ENCODE results near the gene CDKN2AIP. TPM values are rescaled to one million over a fixed set of nuclear protein-coding genes. Genes with fewer than 3 reads are reported as not detected.

CDKN2AIP gene
- total RNA-seq, 1 donor from 2014 or later = 35.3 TPM

GRCh38 chr4:183449193-183449882 lies 4.9 kb downstream of the CDKN2AIP start:
- no peak overlapping the region for H3K4me2 ChIP-seq
- H3K27ac Mint-ChIP-seq = no peak overlapping the region

DNA sequence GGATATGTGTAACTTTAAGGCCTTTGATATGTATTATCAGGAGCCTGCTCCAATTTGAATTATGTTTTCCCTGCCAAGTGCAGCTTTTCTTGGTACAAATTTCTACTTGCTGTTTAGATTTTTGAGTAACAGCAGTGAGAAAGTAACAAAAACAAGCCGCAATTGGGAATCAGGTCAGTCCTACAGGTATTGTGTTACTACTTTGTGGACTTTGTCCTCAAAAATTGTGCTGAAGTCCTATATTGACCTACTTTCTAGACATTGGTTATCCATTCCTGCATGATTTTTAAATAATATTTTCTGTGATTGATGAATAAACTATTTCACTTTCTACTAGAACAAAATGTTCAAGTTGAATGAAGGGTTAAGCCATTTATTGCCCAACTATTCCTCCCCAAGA lies 5.7 kb downstream of the CDKN2AIP start:
- no peak overlapping the region for H3K4me2 ChIP-seq
- H3K27ac ChIP-seq = no peak overlapping the region
- H4K20me1 ChIP-seq (ENCODE audit: low read depth) = peaks cover 23% of the 10 kb centered on the region
- H3K9me3 Mint-ChIP-seq = no peaks in the 10 kb centered on the region
- H3K4me3 Mint-ChIP-seq = no peak overlapping the region
- H3K79me2 ChIP-seq (ENCODE audit: low read depth) = peaks cover 42% of the 10 kb centered on the region
- H3K9ac ChIP-seq = no peak overlapping the region
- peaks cover 28% of the 10 kb centered on the region for H3F3A ChIP-seq (ENCODE audit: low read depth)
- H3K36me3 Mint-ChIP-seq = peaks cover 41% of the 10 kb centered on the region
- peaks cover 24% of the 10 kb centered on the region for H3K36me3 ChIP-seq
- no peak overlapping the region for H3K27ac Mint-ChIP-seq
- no peak overlapping the region for H3K4me3 ChIP-seq
- H3K27me3 ChIP-seq = no peaks in the 10 kb centered on the region
- H3K4me1 Mint-ChIP-seq = peaks cover 24% of the 10 kb centered on the region
- TF ChIP-seq EZH2phosphoT487 (IDR thresholded peaks at IDR 0.05) (no peak), EZH2 (IDR thresholded peaks at IDR 0.05) (no peak)
- TF ChIP-seq, protein P1, sequence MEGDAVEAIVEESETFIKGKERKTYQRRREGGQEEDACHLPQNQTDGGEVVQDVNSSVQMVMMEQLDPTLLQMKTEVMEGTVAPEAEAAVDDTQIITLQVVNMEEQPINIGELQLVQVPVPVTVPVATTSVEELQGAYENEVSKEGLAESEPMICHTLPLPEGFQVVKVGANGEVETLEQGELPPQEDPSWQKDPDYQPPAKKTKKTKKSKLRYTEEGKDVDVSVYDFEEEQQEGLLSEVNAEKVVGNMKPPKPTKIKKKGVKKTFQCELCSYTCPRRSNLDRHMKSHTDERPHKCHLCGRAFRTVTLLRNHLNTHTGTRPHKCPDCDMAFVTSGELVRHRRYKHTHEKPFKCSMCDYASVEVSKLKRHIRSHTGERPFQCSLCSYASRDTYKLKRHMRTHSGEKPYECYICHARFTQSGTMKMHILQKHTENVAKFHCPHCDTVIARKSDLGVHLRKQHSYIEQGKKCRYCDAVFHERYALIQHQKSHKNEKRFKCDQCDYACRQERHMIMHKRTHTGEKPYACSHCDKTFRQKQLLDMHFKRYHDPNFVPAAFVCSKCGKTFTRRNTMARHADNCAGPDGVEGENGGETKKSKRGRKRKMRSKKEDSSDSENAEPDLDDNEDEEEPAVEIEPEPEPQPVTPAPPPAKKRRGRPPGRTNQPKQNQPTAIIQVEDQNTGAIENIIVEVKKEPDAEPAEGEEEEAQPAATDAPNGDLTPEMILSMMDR (IDR thresholded peaks at IDR 0.05) = no peak
- H3K4me1 ChIP-seq = peaks cover 9% of the 10 kb centered on the region
- DNase-seq (ENCODE audit: low spot score) = no peak
- H3K27me3 Mint-ChIP-seq (ENCODE audit: insufficient read depth, low read depth) = no peaks in the 10 kb centered on the region
- no peaks in the 10 kb centered on the region for H3K9me3 ChIP-seq (ENCODE audit: low read depth)
- H2AFZ ChIP-seq (replicated peaks) = no peak overlapping the region

More at GRCh38 chr4:183449193-183449882, 4.9 kb downstream of the CDKN2AIP start:
- no peak overlapping the region for H3K27ac ChIP-seq
- H4K20me1 ChIP-seq (ENCODE audit: low read depth) = peaks cover 24% of the 10 kb centered on the region
- no peak overlapping the region for H3K4me3 Mint-ChIP-seq
- peaks cover 46% of the 10 kb centered on the region for H3K79me2 ChIP-seq (ENCODE audit: low read depth)
- peaks cover 9% of the 10 kb centered on the region for H3K4me1 ChIP-seq
- H3F3A ChIP-seq (ENCODE audit: low read depth) = peaks cover 35% of the 10 kb centered on the region
- H3K36me3 ChIP-seq = peaks cover 24% of the 10 kb centered on the region
- no peak overlapping the region for H3K9ac ChIP-seq
- peaks cover 25% of the 10 kb centered on the region for H3K4me1 Mint-ChIP-seq
- H3K9me3 ChIP-seq (ENCODE audit: low read depth) = no peaks in the 10 kb centered on the region
- H3K4me3 ChIP-seq = no peak overlapping the region
- no peak overlapping the region for H2AFZ ChIP-seq (replicated peaks)
- no peaks in the 10 kb centered on the region for H3K27me3 ChIP-seq
- DNase-seq (ENCODE audit: low spot score) = no peak
- peaks cover 37% of the 10 kb centered on the region for H3K36me3 Mint-ChIP-seq
- TF ChIP-seq, protein P1 (IDR thresholded peaks at IDR 0.05) = no peak
- TF ChIP-seq EZH2phosphoT487 (IDR thresholded peaks at IDR 0.05) = no peak
- TF ChIP-seq EZH2 (IDR thresholded peaks at IDR 0.05) = no peak
- H3K27me3 Mint-ChIP-seq (ENCODE audit: insufficient read depth, low read depth) = no peaks in the 10 kb centered on the region
- H3K9me3 Mint-ChIP-seq = no peaks in the 10 kb centered on the region

GRCh38 chr4:183455431-183456195 lies 11.2 kb downstream of the CDKN2AIP start:
- H3K9me3 Mint-ChIP-seq = no peaks in the 10 kb centered on the region
- no peak overlapping the region for H3K4me3 Mint-ChIP-seq
- Histone ChIP-seq H4K20me1 (ENCODE audit: low read depth) (no peaks in the 10 kb centered on the region), H3K4me2 (no peak overlapping the region), H2AFZ (replicated peaks) (no peak overlapping the region), H3K9me3 (ENCODE audit: low read depth) (no peaks in the 10 kb centered on the region), H3K79me2 (ENCODE audit: low read depth) (no peaks in the 10 kb centered on the region), H3F3A (ENCODE audit: low read depth) (no peaks in the 10 kb centered on the region), H3K27ac (no peak overlapping the region), H3K36me3 (no peaks in the 10 kb centered on the region), H3K4me3 (no peak overlapping the region), H3K9ac (no peak overlapping the region), H3K4me1 (no peaks in the 10 kb centered on the region), H3K27me3 (no peaks in the 10 kb centered on the region)
- H3K36me3 Mint-ChIP-seq = peaks cover 19% of the 10 kb centered on the region
- no peaks in the 10 kb centered on the region for H3K4me1 Mint-ChIP-seq
- H3K27ac Mint-ChIP-seq = peak overlapping the region; percentile 57
- TF ChIP-seq EZH2 (IDR thresholded peaks at IDR 0.05) = no peak
- TF ChIP-seq, protein P1 (IDR thresholded peaks at IDR 0.05) = no peak
- no peak for TF ChIP-seq EZH2phosphoT487 (IDR thresholded peaks at IDR 0.05)
- H3K27me3 Mint-ChIP-seq (ENCODE audit: insufficient read depth, low read depth) = peaks cover 2% of the 10 kb centered on the region
- DNase-seq (ENCODE audit: low spot score) = no peak
